Stimulated activated CD8-positive, alpha-beta memory T cell treated with anti-CD3 and anti-CD28 coated beads, Interleukin-4, amount 100 ng/mL, for 48 hours (primary cell): ENCODE measurements around the gene KIFC3.
"Not testable (repeated sequence)": the region's sequence is repeated elsewhere in the genome, so short reads cannot be mapped to it uniquely, and the experiment has no call there.

ENCODE experiments used
- DNase-seq: peaks from one replicate; pipeline ENCODE4 v3.0.0-alpha.2; 2020

The KIFC3 gene

GRCh38 chr16:57734308-57734924, 67.9 kb downstream of the KIFC3 start:
- no peak for DNase-seq

GRCh38 chr16:57732714-57733113, 69.6 kb downstream of the KIFC3 start:
- no peak for DNase-seq

GRCh38 chr16:57732037-57732436, 70.3 kb downstream of the KIFC3 start:
- DNase-seq: no peak

GRCh38 chr16:57730771-57731730, 71.2 kb downstream of the KIFC3 start:
- DNase-seq: no peak

GRCh38 chr16:57729852-57730251, 72.4 kb downstream of the KIFC3 start:
- DNase-seq: not testable (repeated sequence)

- no peak for DNase-seq
Measured at GRCh38 chr16:57729182-57729484, 73.2 kb downstream of the KIFC3 start.

- no peak for DNase-seq
Measured at GRCh38 chr16:57728336-57729181, 73.7 kb downstream of the KIFC3 start.

- no peak for DNase-seq
Measured at GRCh38 chr16:57727610-57728009, 74.7 kb downstream of the KIFC3 start.

- no peak for DNase-seq
Measured at GRCh38 chr16:57726433-57726947, 75.8 kb downstream of the KIFC3 start.

- DNase-seq: no peak
Measured at GRCh38 chr16:57725976-57726375, 76.3 kb downstream of the KIFC3 start.

- no peak for DNase-seq
Measured at GRCh38 chr16:57725554-57725953, 76.7 kb downstream of the KIFC3 start.

GRCh38 chr16:57725151-57725550, 77.1 kb downstream of the KIFC3 start:
- DNase-seq: no peak

- no peak for DNase-seq
Measured at GRCh38 chr16:57724531-57724930, 77.8 kb downstream of the KIFC3 start.

- no peak for DNase-seq
Measured at GRCh38 chr16:57723170-57723569, 79.1 kb downstream of the KIFC3 start.

GRCh38 chr16:57722651-57723050, 79.6 kb downstream of the KIFC3 start:
- no peak for DNase-seq

GRCh38 chr16:57722210-57722499, 80.1 kb downstream of the KIFC3 start:
- DNase-seq: no peak

GRCh38 chr16:57721356-57722209, 80.7 kb downstream of the KIFC3 start:
- no peak for DNase-seq

- peak; percentile 68 for DNase-seq
Measured at GRCh38 chr16:57720142-57720575, 82.1 kb downstream of the KIFC3 start.

- no peak for DNase-seq
Measured at GRCh38 chr16:57714047-57714446, 88.2 kb downstream of the KIFC3 start.

- no peak for DNase-seq
Measured at GRCh38 chr16:57713596-57713995, 88.7 kb downstream of the KIFC3 start.

GRCh38 chr16:57712569-57712968, 89.7 kb downstream of the KIFC3 start:
- DNase-seq: not testable (repeated sequence)

- no peak for DNase-seq
Measured at GRCh38 chr16:57711993-57712392, 90.3 kb downstream of the KIFC3 start.
